Skeletal muscle tissue (tissue), 4 donors: ENCODE results near the gene TXNDC5. TPM values are rescaled to one million over a fixed set of nuclear protein-coding genes. Genes with fewer than 3 reads are reported as not detected.

Source experiments
- H3K27ac ChIP-seq: one replicate; pipeline ENCODE4 v1.7.0; 2013; ENCODE audit warnings: mild to moderate bottlenecking, low read depth, low read length, inconsistent platforms
- H3K27me3 ChIP-seq, 3 donors: one replicate each; pipeline ENCODE4 v1.7.0; 2013; ENCODE audit warnings: low read length in 3 of 3; ENCODE audit not compliant: control insufficient read depth in 3 of 3, insufficient read depth in 3 of 3
- H3K36me3 ChIP-seq, 3 donors: one replicate each; pipeline ENCODE4 v1.7.0; 2013; ENCODE audit warnings: low read length in 3 of 3; ENCODE audit not compliant: control insufficient read depth in 3 of 3, insufficient read depth in 3 of 3
- H3K4me1 ChIP-seq, 3 donors: one replicate each; pipeline ENCODE4 v1.7.0; 2013; ENCODE audit warnings: low read length in 3 of 3, mild to moderate bottlenecking in 3 of 3; ENCODE audit not compliant: control insufficient read depth in 3 of 3, insufficient read depth in 3 of 3
- H3K4me3 ChIP-seq, 3 donors: one replicate each; pipeline ENCODE4 v1.7.0; 2013; ENCODE audit warnings: low read length in 3 of 3
- H3K9ac ChIP-seq, 3 donors: one replicate each; pipeline ENCODE4 v1.7.0; 2013; ENCODE audit warnings: low read length in 3 of 3, mild to moderate bottlenecking in 3 of 3, moderate library complexity in 2 of 3, low read depth in 1 of 3
- H3K9me3 ChIP-seq, 3 donors: one replicate each; pipeline ENCODE4 v1.7.0; 2013; ENCODE audit warnings: low read length in 3 of 3; ENCODE audit not compliant: control insufficient read depth in 3 of 3
- total RNA-seq: library from RNA; depleted of rRNA; stranded (reverse); fragments of >200 nt; gene quantifications from one replicate; pipeline ENCODE4 v1.2.3, GENCODE V29; 2014
- donor health status: Osteomylitis.

TXNDC5 gene
- total RNA-seq, 1 donor from 2014 or later: 118 TPM

DNA sequence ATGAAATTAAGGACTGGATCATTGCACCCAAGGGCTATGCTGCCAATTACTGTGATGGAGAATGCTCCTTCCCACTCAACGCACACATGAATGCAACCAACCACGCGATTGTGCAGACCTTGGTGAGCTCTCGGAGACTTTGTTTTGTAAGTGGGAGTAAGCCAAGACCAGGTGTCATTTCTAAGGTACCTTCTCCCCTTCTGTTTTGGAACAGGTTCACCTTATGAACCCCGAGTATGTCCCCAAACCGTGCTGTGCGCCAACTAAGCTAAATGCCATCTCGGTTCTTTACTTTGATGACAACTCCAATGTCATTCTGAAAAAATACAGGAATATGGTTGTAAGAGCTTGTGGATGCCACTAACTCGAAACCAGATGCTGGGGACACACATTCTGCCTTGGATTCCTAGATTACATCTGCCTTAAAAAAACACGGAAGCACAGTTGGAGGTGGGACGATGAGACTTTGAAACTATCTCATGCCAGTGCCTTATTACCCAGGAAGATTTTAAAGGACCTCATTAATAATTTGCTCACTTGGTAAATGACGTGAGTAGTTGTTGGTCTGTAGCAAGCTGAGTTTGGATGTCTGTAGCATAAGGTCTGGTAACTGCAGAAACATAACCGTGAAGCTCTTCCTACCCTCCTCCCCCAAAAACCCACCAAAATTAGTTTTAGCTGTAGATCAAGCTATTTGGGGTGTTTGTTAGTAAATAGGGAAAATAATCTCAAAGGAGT is 30.4 kb downstream of the TXNDC5 start:
- Histone ChIP-seq H3K4me1 (no peaks in the 10 kb centered on the region), H3K9me3 (no peaks in the 10 kb centered on the region), H3K27me3 (no peaks in the 10 kb centered on the region), H3K9ac (no peak overlapping the region), H3K27ac (no peak overlapping the region), H3K36me3 (peaks cover 44 to 51% (median 50%) of the 10 kb centered on the region in 3 donors), H3K4me3 (no peak overlapping the region)

DNA sequence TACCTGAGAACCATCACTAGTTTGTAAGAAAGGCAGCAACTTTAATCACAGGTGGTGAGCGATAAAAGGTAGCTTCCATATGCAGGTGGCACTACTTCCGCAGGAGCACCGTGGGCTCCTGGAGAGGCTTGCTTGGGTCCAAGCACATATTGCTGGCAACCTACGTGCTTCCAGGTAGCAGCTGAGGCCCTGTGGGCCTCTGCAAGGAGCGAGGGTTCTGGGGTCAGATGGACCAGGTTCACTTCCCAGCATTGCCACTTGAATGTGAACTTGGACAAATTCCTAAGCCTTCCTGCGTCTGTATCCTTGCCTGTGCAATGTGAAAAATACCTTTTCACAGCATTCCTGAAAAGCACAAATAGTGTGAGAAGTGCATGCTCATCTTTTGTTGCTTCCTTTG is 31.0 kb downstream of the TXNDC5 start:
- no peaks in the 10 kb centered on the region for H3K27me3 ChIP-seq
- H3K36me3 ChIP-seq: peaks cover 38 to 45% (median 45%) of the 10 kb centered on the region in 3 donors
- no peak overlapping the region for H3K27ac ChIP-seq
- H3K9me3 ChIP-seq: no peaks in the 10 kb centered on the region
- no peaks in the 10 kb centered on the region for H3K4me1 ChIP-seq
- H3K4me3 ChIP-seq: no peak overlapping the region
- H3K9ac ChIP-seq: no peak overlapping the region

DNA sequence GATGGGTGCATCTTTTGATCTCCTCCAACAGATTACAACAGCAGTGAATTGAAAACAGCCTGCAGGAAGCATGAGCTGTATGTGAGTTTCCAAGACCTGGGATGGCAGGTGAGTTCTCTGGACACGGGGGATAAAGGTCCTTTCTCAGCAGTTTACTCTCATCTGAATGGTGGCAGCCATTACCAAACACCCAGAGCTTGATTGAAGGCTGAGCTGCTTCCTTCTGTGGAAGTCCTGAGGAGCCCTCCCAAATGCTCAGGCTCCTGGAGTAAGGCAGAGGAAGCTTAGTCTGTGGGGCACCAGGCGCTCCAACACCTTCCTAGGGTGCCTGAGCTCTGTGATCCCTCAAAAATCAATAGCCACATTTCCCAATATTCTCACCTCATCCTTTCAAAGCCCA is 31.5 kb downstream of the TXNDC5 start:
- Histone ChIP-seq H3K4me1 (no peaks in the 10 kb centered on the region), H3K27ac (no peak overlapping the region), H3K36me3 (peaks cover 33 to 40% (median 39%) of the 10 kb centered on the region in 3 donors), H3K4me3 (no peak overlapping the region), H3K27me3 (no peaks in the 10 kb centered on the region), H3K9me3 (no peaks in the 10 kb centered on the region), H3K9ac (no peak overlapping the region)

DNA sequence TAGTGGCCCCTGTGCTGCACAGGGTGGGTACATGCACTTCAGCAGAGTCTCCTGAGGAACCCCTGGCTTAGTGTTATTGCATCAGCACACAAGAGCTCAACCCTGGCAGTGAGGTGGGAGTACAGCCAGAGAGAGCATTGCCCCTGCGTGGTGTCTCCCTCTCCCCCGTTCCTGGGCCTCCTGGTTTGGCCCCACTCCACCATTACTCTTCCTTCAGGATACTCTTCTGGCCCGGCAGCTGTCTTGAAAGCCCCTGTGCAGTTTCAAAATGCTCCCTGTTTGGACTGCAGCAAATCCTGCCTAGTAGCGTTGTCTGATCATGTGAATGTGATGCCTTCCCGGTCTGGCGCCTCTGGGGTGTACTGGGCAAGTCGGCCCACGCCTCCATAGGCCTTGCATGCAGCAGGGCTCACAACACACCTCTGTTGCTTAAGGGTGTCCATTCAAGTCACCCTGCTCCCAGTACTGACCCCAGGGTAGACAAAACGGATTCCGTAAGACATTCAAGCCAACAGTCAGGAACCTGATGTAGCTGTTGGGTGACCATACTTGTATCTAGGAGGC is 32.1 kb downstream of the TXNDC5 start:
- no peaks in the 10 kb centered on the region for H3K4me1 ChIP-seq
- H3K9ac ChIP-seq: no peak overlapping the region
- peaks cover 28 to 37% (median 34%) of the 10 kb centered on the region in 3 donors for H3K36me3 ChIP-seq
- no peaks in the 10 kb centered on the region for H3K9me3 ChIP-seq
- H3K27me3 ChIP-seq: no peaks in the 10 kb centered on the region
- no peak overlapping the region for H3K27ac ChIP-seq
- no peak overlapping the region for H3K4me3 ChIP-seq

DNA sequence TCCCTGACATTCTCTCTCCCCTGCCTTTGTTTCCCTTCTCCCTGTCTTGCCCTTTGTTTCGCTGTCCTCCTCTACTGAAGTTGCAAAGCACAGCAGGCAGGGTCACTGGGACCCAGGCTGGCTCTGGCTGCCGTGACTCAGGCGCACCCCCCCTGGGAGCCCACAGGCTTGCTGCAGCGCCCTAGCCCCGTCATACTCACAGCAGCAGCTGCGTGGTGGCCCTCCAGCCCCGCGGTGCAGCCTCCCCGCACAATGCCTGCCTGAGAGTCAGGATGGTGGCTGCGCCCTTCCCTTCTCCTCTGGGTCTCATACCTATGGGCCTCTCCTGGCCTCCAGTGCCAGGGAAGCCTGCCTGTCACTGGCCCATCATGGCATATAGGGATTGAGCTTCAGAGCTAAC is 41.7 kb downstream of the TXNDC5 start:
- Histone ChIP-seq H3K9me3 (no peaks in the 10 kb centered on the region), H3K36me3 (peaks cover 0 to 2% (median 0%) of the 10 kb centered on the region in 3 donors), H3K4me1 (no peaks in the 10 kb centered on the region), H3K27me3 (peaks cover 0 to 3% (median 0%) of the 10 kb centered on the region in 3 donors), H3K9ac (no peak overlapping the region), H3K27ac (no peak overlapping the region), H3K4me3 (no peak overlapping the region)

DNA sequence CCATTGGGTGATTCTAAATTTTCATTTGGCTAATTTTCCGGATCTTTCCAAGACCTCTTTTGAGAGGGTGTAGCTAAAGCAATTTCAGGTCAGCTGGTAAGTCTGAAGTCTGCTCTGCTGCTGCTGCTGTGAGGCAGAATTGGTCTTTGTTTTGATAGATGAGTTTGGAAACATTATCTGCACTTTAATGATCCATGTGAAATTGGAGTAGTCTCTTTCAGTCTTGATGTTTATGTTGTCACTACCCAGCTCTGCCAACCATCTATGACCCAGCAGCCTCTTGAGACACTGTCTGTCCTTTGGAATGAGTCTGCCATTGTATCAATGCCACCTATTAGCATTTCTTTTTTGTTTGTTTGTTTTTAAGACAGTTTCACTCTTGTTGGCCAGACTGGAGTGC is 44.1 kb downstream of the TXNDC5 start:
- H3K27ac ChIP-seq: no peak overlapping the region
- no peaks in the 10 kb centered on the region for H3K36me3 ChIP-seq

DNA sequence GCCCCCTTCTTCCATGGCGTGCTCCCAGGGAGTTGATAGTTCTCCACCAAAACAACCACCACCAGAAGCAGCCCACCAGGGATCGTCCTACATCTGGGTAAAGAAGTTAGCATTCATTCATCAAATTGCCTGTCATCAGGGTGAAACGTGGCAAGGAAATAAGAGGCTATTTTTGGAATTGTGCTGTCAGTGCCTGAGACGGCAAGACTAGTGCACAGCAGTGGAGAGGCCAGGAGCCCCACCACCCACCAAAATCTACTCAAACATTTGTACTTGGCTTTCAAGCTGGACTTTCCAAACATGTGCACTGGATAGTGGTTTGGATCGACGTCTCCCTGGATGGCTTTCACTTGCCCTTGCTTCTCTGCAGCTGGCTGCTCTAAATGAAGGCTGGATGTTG is 44.8 kb downstream of the TXNDC5 start:
- Histone ChIP-seq H3K9me3 (no peaks in the 10 kb centered on the region), H3K9ac (no peak overlapping the region), H3K4me1 (no peaks in the 10 kb centered on the region), H3K27me3 (peaks cover 0 to 3% (median 0%) of the 10 kb centered on the region in 3 donors), H3K4me3 (no peak overlapping the region), H3K36me3 (no peaks in the 10 kb centered on the region), H3K27ac (no peak overlapping the region)

More for the DNA sequence above, 44.1 kb downstream of the TXNDC5 start:
- H3K9me3 ChIP-seq: no peaks in the 10 kb centered on the region
- no peaks in the 10 kb centered on the region for H3K4me1 ChIP-seq
- peaks cover 0 to 3% (median 0%) of the 10 kb centered on the region in 3 donors for H3K27me3 ChIP-seq
- no peak overlapping the region for H3K4me3 ChIP-seq
- H3K9ac ChIP-seq: no peak overlapping the region

DNA sequence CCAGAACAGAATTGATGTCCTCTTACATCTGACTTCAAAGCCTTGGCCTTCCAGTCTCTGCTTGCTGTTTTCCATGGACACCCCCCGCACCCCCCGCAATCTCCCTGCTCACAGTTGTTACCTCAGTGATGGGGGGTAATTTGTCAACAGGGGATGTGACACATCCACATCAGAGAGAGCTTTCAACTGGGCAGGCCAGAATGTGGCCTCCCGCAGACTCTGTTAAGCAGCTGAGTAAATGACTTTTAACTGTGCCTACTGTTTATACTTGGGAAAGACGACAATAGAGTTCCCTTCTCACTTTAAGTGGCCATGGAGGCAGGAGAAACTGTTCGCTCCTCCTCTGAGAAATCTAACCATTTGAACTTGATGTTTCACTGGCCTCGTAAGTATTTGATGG is 51.0 kb downstream of the TXNDC5 start:
- no peak overlapping the region for H3K9ac ChIP-seq
- H3K9me3 ChIP-seq: no peaks in the 10 kb centered on the region
- peaks cover 0 to 3% (median 0%) of the 10 kb centered on the region in 3 donors for H3K27me3 ChIP-seq
- H3K4me1 ChIP-seq: no peaks in the 10 kb centered on the region
- no peaks in the 10 kb centered on the region for H3K36me3 ChIP-seq
- H3K4me3 ChIP-seq: no peak overlapping the region
- no peak overlapping the region for H3K27ac ChIP-seq

DNA sequence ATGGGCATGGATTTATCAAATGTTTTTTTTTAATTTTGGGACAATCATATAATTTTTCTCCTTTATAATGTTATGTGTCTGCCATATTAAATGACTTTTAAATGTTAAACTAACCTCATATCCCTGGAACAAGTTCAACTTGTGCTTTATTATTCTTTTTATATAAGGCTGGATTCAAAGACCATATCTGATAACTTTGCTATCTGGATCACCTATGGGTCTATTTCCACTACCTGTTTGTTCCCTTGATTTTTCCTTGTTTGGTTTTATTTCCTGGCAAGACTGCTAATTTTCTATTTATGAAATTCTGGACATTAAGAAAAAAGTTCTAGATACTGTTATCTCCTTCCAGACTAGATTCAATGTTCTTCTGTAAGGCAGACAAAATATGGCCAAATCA is 58.8 kb downstream of the TXNDC5 start:
- Histone ChIP-seq H3K27ac (no peak overlapping the region), H3K4me1 (no peaks in the 10 kb centered on the region), H3K4me3 (no peak overlapping the region), H3K9ac (no peak overlapping the region), H3K27me3 (no peaks in the 10 kb centered on the region), H3K36me3 (no peaks in the 10 kb centered on the region), H3K9me3 (peaks cover 0 to 4% (median 4%) of the 10 kb centered on the region in 3 donors)

DNA sequence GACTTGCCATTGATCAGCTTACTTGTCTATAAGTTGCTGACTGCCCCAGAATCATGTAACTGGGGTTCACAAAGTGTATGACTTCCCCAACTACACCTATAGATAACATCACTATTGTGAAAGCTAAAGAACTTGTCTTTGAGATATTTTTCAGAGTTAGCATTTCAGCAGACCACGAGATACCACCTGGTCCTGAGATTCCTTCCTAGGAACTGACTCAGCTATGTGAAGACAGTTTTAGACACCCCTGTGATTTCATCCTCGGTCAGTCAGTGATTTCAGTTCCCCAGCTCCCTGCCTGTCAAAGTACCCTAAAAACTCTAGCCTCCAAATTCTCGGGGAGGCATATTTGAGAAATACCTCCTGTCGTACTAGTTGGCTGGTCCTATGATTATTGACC is 62.4 kb downstream of the TXNDC5 start:
- Histone ChIP-seq H3K27ac (no peak overlapping the region), H3K27me3 (no peaks in the 10 kb centered on the region), H3K4me1 (no peaks in the 10 kb centered on the region), H3K36me3 (no peaks in the 10 kb centered on the region), H3K9me3 (peaks cover 0 to 4% (median 4%) of the 10 kb centered on the region in 3 donors), H3K9ac (no peak overlapping the region), H3K4me3 (no peak overlapping the region)
